ENCODE measurements around the gene SLC23A2. TPM values are rescaled to one million over a fixed set of nuclear protein-coding genes. Genes with fewer than 3 reads are reported as not detected.

Gene SLC23A2
- total RNA-seq, 1 experiment from 2014 or later, result 16.3 TPM

DNA sequence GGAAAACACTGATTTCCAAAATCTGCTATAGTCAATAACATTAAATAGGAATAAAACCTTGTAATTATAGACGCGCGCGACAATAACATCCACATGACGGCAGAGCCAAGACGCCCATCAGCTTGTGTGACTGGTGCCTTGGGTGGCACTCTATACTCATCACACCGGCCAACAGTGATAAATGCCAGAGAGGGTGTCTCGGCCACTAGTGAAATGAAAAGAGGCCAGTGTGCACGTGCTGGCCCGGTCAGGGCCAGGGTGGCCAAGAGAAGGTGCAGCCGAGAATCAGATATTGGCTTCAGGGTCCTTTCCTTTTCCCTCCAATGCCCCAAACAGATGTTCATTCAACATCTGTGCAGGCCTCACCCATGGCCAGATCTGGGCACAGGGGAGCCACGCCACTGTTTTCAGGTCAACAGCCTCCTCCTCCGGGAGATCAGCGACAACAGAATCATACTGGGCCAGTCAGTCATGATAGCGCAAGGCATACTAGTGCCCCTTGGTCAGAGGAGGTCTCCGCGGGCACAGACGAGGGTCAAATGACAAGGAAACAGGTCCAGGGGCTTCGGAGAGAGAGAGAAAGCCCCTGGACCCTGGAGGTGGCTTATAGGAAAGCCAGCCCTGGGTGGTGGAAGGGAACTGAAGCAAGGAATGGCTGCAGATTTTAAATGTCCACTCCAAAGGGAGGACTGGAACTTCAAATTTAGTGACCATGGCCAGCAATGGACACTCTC lies 145.1 kb downstream of the SLC23A2 start:
- H3K9me3 ChIP-seq (ENCODE audit: control insufficient read depth in 1 of 2, insufficient read depth in 1 of 2, low read depth in 1 of 2, low read length in 2 of 2), result no peaks in the 10 kb centered on the region
- no peak overlapping the region for H3K4me3 ChIP-seq (replicated peaks in 1 of 2; ENCODE audit: low read depth in 1 of 2, low read length in 2 of 2)
- H3K79me2 ChIP-seq (ENCODE audit: insufficient read depth, low read length), result no peaks in the 10 kb centered on the region
- no peaks in the 10 kb centered on the region for H3K4me1 ChIP-seq (ENCODE audit: control insufficient read depth in 1 of 2, insufficient read depth in 2 of 2, low read length in 2 of 2)
- no peak for DNase-seq (ENCODE audit: low read depth, low spot score)
- H3K9ac ChIP-seq (ENCODE audit: low read length), result no peak overlapping the region
- no peaks in the 10 kb centered on the region for H3K9me2 ChIP-seq (ENCODE audit: insufficient read depth)
- H3K36me3 ChIP-seq (ENCODE audit: control insufficient read depth in 1 of 2, insufficient read depth in 2 of 2, low read length in 2 of 2), result peaks cover 16 to 23% of the 10 kb centered on the region in 2 experiments
- intact Hi-C loops (cut with micrococcal nuclease), result no loop called here
- CTCF ChIA-PET, result no interaction called here
- no peak overlapping the region for H3K4me2 ChIP-seq (ENCODE audit: low read length)
- H3K27me3 ChIP-seq (ENCODE audit: insufficient read depth, low read length), result no peaks in the 10 kb centered on the region
- no peak for ATAC-seq
- no TSS peak for BruUV-seq (replicated peaks)
- H4K20me1 ChIP-seq (ENCODE audit: insufficient read depth), result no peaks in the 10 kb centered on the region; the same call in 1 of the 2 replicates
- POLR2A ChIA-PET, result no interaction called here
- no peak for TF ChIP-seq SRF (IDR thresholded peaks at IDR 0.05; ENCODE audit: low read depth)
- no peak for TF ChIP-seq EGR1 (IDR thresholded peaks at IDR 0.05; ENCODE audit: low read depth)
- TF ChIP-seq SIN3A (IDR thresholded peaks at IDR 0.05; ENCODE audit: low read depth), result no peak
- TF ChIP-seq, protein P1, sequence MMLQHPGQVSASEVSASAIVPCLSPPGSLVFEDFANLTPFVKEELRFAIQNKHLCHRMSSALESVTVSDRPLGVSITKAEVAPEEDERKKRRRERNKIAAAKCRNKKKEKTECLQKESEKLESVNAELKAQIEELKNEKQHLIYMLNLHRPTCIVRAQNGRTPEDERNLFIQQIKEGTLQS (IDR thresholded peaks at IDR 0.05), result no peak
- TF ChIP-seq JUND (IDR thresholded peaks at IDR 0.05), result no peak
- TF ChIP-seq, protein P2, sequence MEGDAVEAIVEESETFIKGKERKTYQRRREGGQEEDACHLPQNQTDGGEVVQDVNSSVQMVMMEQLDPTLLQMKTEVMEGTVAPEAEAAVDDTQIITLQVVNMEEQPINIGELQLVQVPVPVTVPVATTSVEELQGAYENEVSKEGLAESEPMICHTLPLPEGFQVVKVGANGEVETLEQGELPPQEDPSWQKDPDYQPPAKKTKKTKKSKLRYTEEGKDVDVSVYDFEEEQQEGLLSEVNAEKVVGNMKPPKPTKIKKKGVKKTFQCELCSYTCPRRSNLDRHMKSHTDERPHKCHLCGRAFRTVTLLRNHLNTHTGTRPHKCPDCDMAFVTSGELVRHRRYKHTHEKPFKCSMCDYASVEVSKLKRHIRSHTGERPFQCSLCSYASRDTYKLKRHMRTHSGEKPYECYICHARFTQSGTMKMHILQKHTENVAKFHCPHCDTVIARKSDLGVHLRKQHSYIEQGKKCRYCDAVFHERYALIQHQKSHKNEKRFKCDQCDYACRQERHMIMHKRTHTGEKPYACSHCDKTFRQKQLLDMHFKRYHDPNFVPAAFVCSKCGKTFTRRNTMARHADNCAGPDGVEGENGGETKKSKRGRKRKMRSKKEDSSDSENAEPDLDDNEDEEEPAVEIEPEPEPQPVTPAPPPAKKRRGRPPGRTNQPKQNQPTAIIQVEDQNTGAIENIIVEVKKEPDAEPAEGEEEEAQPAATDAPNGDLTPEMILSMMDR (IDR thresholded peaks at IDR 0.05 in 2 of 3, conservative IDR thresholded peaks at IDR 0.05 in 1 of 3; ENCODE audit: borderline replicate concordance in 1 of 3, insufficient read depth in 1 of 3, low read depth in 2 of 3, low read length in 2 of 3), result no peak
- TF ChIP-seq ZNF274 (IDR thresholded peaks at IDR 0.05; ENCODE audit: low read depth, low read length), result no peak
- no peak for TF ChIP-seq POLR2AphosphoS5 (IDR thresholded peaks at IDR 0.05; ENCODE audit: low read depth, low read length)
- TF ChIP-seq EZH2phosphoT487 (IDR thresholded peaks at IDR 0.05; ENCODE audit: borderline replicate concordance), result no peak
- no peak for TF ChIP-seq FOSL1 (IDR thresholded peaks at IDR 0.05; ENCODE audit: low read depth)
- TF ChIP-seq, protein P3, sequence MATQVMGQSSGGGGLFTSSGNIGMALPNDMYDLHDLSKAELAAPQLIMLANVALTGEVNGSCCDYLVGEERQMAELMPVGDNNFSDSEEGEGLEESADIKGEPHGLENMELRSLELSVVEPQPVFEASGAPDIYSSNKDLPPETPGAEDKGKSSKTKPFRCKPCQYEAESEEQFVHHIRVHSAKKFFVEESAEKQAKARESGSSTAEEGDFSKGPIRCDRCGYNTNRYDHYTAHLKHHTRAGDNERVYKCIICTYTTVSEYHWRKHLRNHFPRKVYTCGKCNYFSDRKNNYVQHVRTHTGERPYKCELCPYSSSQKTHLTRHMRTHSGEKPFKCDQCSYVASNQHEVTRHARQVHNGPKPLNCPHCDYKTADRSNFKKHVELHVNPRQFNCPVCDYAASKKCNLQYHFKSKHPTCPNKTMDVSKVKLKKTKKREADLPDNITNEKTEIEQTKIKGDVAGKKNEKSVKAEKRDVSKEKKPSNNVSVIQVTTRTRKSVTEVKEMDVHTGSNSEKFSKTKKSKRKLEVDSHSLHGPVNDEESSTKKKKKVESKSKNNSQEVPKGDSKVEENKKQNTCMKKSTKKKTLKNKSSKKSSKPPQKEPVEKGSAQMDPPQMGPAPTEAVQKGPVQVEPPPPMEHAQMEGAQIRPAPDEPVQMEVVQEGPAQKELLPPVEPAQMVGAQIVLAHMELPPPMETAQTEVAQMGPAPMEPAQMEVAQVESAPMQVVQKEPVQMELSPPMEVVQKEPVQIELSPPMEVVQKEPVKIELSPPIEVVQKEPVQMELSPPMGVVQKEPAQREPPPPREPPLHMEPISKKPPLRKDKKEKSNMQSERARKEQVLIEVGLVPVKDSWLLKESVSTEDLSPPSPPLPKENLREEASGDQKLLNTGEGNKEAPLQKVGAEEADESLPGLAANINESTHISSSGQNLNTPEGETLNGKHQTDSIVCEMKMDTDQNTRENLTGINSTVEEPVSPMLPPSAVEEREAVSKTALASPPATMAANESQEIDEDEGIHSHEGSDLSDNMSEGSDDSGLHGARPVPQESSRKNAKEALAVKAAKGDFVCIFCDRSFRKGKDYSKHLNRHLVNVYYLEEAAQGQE (IDR thresholded peaks at IDR 0.05; ENCODE audit: low read depth), result no peak
- no peak for TF ChIP-seq CBX3 (IDR thresholded peaks at IDR 0.05; ENCODE audit: low read depth)
- no peak for TF ChIP-seq POLR2A (IDR thresholded peaks at IDR 0.05; ENCODE audit: borderline replicate concordance, extremely low read depth, insufficient read depth, insufficient read length)
- no peak for TF ChIP-seq TCF7L2 (IDR thresholded peaks at IDR 0.05; ENCODE audit: borderline replicate concordance, extremely low read depth, insufficient read depth, insufficient read length)
- no peak for TF ChIP-seq CEBPB (IDR thresholded peaks at IDR 0.05; ENCODE audit: low read depth)
- H2AFZ ChIP-seq (ENCODE audit: low read depth, low read length, poor library complexity, severe bottlenecking), result no peak overlapping the region
- RAD21 ChIA-PET (ENCODE audit: low non-redundant PET in 1 of 2, low total read pairs in 2 of 2, uncharacterized antibody in 2 of 2, unreplicated experiment in 2 of 2), result no interaction called here
- no peak overlapping the region for H3K27ac ChIP-seq (ENCODE audit: low read depth, low read length)
